Measurements from ENCODE around the gene SERPINA12. TPM values are rescaled to one million over a fixed set of nuclear protein-coding genes. Genes with fewer than 3 reads are reported as not detected.

The SERPINA12 gene
- total RNA-seq, 1 experiment from 2014 or later, result not detected

DNA sequence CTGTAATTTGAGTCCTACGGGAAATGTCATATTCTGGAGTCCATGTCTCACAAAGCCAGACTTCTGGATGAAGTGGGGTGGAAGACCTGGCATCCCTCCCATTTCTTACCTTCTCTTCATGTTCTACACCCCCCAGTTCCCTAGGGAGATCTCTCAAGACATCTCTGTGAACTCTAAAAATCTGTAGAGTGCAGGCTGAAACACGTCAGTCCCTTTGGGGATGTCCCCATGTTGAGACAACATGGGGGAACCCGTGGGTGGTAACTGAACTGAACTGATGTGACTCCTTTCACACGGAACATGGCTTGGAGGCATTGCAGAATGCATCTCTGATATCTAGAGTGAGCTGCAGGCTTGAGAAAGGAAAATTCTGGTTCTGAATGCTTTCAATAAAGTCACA lies 15.2 kb downstream of the SERPINA12 start:
- no peaks in the 10 kb centered on the region for H3K9me3 ChIP-seq (ENCODE audit: control insufficient read depth, low read depth, low read length)
- H2BK12ac ChIP-seq (ENCODE audit: insufficient read length, low read depth, low read length), result no peak overlapping the region
- H3K79me2 ChIP-seq (ENCODE audit: insufficient read depth, low read length), result no peaks in the 10 kb centered on the region
- H3K14ac ChIP-seq (ENCODE audit: insufficient read depth, low read length), result no peak overlapping the region
- no peaks in the 10 kb centered on the region for H3K27me3 ChIP-seq (ENCODE audit: insufficient read depth, low read length)
- H3K9ac ChIP-seq (ENCODE audit: extremely low read depth, insufficient read length, low read length), result no peak overlapping the region
- H3T11ph ChIP-seq (ENCODE audit: low read length), result no peak overlapping the region
- no peak overlapping the region for H3K23ac ChIP-seq (ENCODE audit: insufficient read length, low read depth, low read length)
- no peak overlapping the region for H3K4me2 ChIP-seq (ENCODE audit: insufficient read depth, insufficient read length, low read length)
- H3K27ac ChIP-seq (ENCODE audit: insufficient read length, low read depth, low read length), result no peak overlapping the region
- H3K27ac Mint-ChIP-seq, result no peak overlapping the region
- H3K27me3 Mint-ChIP-seq (ENCODE audit: low read depth), result peaks cover 31% of the 10 kb centered on the region
- H2BK20ac ChIP-seq (ENCODE audit: low read depth, low read length, poor library complexity, severe bottlenecking), result no peak overlapping the region
- H4K91ac ChIP-seq (ENCODE audit: insufficient read length, low read depth, low read length), result no peak overlapping the region
- H4K8ac ChIP-seq (replicated peaks; ENCODE audit: insufficient read length, low read depth, low read length), result no peak overlapping the region
- H3K4me1 ChIP-seq (ENCODE audit: insufficient read depth, low read length), result no peaks in the 10 kb centered on the region
- no peaks in the 10 kb centered on the region for H3K79me1 ChIP-seq (ENCODE audit: insufficient read depth, low read depth, low read length, poor library complexity, severe bottlenecking)
- H3K4me1 Mint-ChIP-seq, result 0 out of 4 replicates have a peak, but pooled peaks cover 0 to 4% of the 10 kb centered on the region in 2 experiments
- no peak overlapping the region for H3K18ac ChIP-seq (ENCODE audit: insufficient read length, low read depth, low read length)
- WGBS (ENCODE audit: extremely low coverage, insufficient read length, low lambda C conversion rate), result no CpG with 5 or more reads among the region's 4 CpGs
- H3K4me3 Mint-ChIP-seq, result no peak overlapping the region
- H4K20me1 ChIP-seq (ENCODE audit: control insufficient read depth, insufficient read depth, insufficient read length), result no peaks in the 10 kb centered on the region
- H3K56ac ChIP-seq (ENCODE audit: insufficient read length, low read depth, low read length), result no peak overlapping the region
- H3K36me3 Mint-ChIP-seq (ENCODE audit: insufficient read depth in 1 of 3, low read depth in 3 of 3), result no peaks in the 10 kb centered on the region
- no peak overlapping the region for H2AK5ac ChIP-seq (ENCODE audit: insufficient read length, low read length)
- no peak overlapping the region for H4K5ac ChIP-seq (ENCODE audit: insufficient read length, low read depth, low read length)
- H2BK5ac ChIP-seq (ENCODE audit: insufficient read length, low read length), result no peak overlapping the region
- H3K4ac ChIP-seq (ENCODE audit: low read depth, low read length), result no peak overlapping the region
- H2AFZ ChIP-seq (ENCODE audit: low read length), result no peak overlapping the region
- H2BK120ac ChIP-seq (ENCODE audit: low read depth, low read length, poor library complexity, severe bottlenecking), result no peak overlapping the region
- no peak for DNase-seq
- no peak overlapping the region for H2BK15ac ChIP-seq (ENCODE audit: low read depth, low read length)
- H3K23me2 ChIP-seq (ENCODE audit: insufficient read length, low read depth, low read length, poor library complexity, severe bottlenecking), result no peaks in the 10 kb centered on the region
- no peak for TF ChIP-seq CTCF (conservative IDR thresholded peaks at IDR 0.05)
- H3K9me3 Mint-ChIP-seq, result no peaks in the 10 kb centered on the region; a peak in 1 of 5 replicates

Data from H9 (cell line).